Mucosa of stomach (tissue), 1 donor: ENCODE measurements around the gene GPC6.

ENCODE experiments used
- H3K27me3 ChIP-seq: one replicate; pipeline ENCODE4 v1.7.0; 2013; ENCODE audit warnings: mild to moderate bottlenecking, low read length; ENCODE audit not compliant: control insufficient read depth, insufficient read depth
- H3K36me3 ChIP-seq: one replicate; pipeline ENCODE4 v1.7.0; 2013; ENCODE audit warnings: low read length; ENCODE audit not compliant: control insufficient read depth, insufficient read depth
- H3K4me1 ChIP-seq: one replicate; pipeline ENCODE4 v1.7.0; 2013; ENCODE audit warnings: mild to moderate bottlenecking, low read length; ENCODE audit not compliant: control insufficient read depth, insufficient read depth
- H3K4me3 ChIP-seq: one replicate; pipeline ENCODE4 v1.7.0; 2013; ENCODE audit warnings: low read length
- H3K9ac ChIP-seq: one replicate; pipeline ENCODE4 v1.7.0; 2013; ENCODE audit warnings: mild to moderate bottlenecking, low read length, moderate library complexity
- H3K9me3 ChIP-seq: one replicate; pipeline ENCODE4 v1.7.0; 2013; ENCODE audit warnings: mild to moderate bottlenecking, low read length, moderate library complexity; ENCODE audit not compliant: control insufficient read depth
- donor health status: Pancreatic carcinoma.

The GPC6 gene

DNA sequence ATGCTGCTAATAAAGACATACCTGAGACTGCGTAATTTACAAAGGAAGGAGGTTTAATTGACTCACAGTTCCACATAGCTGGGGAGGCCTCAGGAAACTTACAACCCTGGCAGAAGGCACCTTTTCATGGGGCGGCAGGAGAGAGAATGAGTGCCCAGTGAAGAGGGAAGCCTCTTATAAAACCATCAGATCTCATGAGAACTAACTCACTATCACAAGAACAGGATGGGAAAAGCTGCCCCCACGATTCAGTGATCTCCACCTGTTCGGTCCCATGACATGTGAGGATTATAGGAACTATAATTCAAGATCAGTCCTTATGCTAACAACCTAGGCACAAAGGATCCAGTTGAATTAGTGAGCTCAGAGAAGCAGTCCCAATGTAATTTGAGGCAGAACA, 59.4 kb downstream of the GPC6 start:
- Histone ChIP-seq H3K9me3 (no peaks in the 10 kb centered on the region), H3K36me3 (no peaks in the 10 kb centered on the region), H3K4me1 (no peaks in the 10 kb centered on the region), H3K4me3 (no peak overlapping the region), H3K9ac (no peak overlapping the region), H3K27me3 (no peaks in the 10 kb centered on the region)

DNA sequence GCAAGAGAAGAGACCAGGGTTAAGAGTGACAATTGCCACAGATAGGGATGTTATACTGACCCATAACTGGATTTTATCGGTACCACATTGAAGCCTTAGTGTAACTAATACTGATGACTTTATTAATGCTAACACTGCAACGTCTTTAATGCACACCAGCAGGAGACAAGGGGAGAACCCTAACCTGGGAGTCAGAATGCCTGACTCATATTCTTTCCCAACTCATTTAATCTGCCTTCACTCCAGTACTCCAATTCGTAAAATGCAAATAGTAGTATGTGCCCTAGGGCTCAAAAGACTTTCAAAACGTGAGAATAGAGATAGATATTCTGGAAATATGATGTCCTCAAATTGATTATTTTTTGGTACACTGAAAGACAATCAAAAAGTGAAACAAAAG, 62.4 kb downstream of the GPC6 start:
- no peaks in the 10 kb centered on the region for H3K4me1 ChIP-seq
- no peaks in the 10 kb centered on the region for H3K9me3 ChIP-seq
- H3K4me3 ChIP-seq, result no peak overlapping the region
- H3K36me3 ChIP-seq, result no peaks in the 10 kb centered on the region
- H3K9ac ChIP-seq, result no peak overlapping the region
- no peaks in the 10 kb centered on the region for H3K27me3 ChIP-seq

DNA sequence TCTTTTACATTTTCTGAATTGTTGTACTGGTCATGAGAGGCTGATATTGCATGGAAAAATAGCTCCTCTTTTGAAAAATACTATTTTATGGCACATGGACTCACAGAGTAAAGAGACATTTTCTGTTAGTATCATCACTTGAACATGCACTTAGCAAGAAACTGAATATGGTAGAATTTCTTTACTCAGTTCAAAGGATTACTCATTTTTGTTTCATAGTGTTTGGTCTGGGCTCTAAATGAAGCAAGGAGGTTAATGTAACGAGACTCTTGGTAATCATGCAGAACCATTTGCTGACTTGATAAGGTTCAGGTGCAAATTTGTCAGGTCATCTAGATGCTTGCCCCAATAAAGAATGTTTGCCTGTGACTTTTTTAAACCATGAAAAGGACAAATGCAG, 63.2 kb downstream of the GPC6 start:
- Histone ChIP-seq H3K4me3 (no peak overlapping the region), H3K9ac (no peak overlapping the region), H3K36me3 (no peaks in the 10 kb centered on the region), H3K9me3 (no peaks in the 10 kb centered on the region), H3K4me1 (no peaks in the 10 kb centered on the region), H3K27me3 (no peaks in the 10 kb centered on the region)

DNA sequence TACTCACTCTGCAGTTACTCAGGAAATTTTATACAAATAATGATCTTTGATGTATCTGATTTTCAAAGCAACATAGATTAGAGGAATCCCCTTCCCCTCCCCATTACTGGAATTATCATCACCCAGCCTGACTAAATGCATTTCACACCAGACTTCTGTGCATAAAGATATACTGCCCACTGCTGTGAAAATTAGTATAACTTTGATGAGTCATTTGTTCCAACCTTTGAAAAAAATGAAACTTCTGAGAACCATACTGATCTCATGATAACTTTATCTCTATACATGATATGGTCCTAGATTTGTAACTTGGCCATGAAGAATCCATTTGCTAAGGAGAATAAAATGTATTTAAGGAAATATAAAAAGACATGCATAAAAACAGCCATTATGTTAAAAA, 63.9 kb downstream of the GPC6 start:
- Histone ChIP-seq H3K36me3 (no peaks in the 10 kb centered on the region), H3K4me3 (no peak overlapping the region), H3K9ac (no peak overlapping the region), H3K9me3 (no peaks in the 10 kb centered on the region), H3K4me1 (no peaks in the 10 kb centered on the region), H3K27me3 (no peaks in the 10 kb centered on the region)

DNA sequence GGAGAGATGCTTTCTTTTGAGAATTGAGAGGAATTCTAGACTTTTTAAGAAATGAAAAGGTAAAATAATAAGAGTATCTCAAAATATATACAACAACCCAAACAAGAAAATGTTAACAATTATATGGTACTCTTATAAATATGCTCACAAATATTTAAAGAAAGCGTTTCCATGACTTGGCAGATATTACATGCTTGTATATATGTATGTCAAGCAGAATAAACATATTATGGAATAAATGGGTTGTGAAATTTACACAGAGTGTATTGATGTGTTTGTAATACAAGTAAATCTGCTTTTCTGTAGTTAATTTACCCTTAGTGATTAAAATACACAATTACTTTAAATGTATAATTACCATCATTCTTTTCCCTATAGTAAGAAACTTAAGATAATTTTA, 65.8 kb downstream of the GPC6 start:
- no peak overlapping the region for H3K4me3 ChIP-seq
- no peak overlapping the region for H3K9ac ChIP-seq
- no peaks in the 10 kb centered on the region for H3K27me3 ChIP-seq
- H3K4me1 ChIP-seq, result no peaks in the 10 kb centered on the region
- H3K36me3 ChIP-seq, result no peaks in the 10 kb centered on the region
- H3K9me3 ChIP-seq, result no peaks in the 10 kb centered on the region

DNA sequence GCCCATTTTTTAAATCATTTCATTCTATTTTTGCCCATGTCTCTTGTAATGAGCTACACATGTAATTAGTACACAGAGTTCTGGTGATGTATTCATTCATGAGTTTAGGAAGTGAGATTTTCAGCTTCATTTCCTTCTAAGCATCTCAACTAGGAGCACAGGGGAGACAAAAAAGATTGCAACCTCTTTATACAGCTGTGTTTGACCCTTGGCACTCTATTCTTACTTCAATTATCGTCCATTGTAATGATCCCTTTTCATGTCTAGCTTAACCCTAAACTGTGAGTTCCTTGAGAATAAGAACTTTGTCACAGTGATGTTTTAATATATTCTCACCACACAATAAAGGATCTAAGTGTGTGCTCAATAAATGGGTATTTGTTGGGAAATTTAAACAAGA, 67.1 kb downstream of the GPC6 start:
- H3K4me3 ChIP-seq, result no peak overlapping the region
- H3K36me3 ChIP-seq, result no peaks in the 10 kb centered on the region
- H3K9me3 ChIP-seq, result no peaks in the 10 kb centered on the region
- no peak overlapping the region for H3K9ac ChIP-seq
- no peaks in the 10 kb centered on the region for H3K27me3 ChIP-seq
- H3K4me1 ChIP-seq, result no peaks in the 10 kb centered on the region

DNA sequence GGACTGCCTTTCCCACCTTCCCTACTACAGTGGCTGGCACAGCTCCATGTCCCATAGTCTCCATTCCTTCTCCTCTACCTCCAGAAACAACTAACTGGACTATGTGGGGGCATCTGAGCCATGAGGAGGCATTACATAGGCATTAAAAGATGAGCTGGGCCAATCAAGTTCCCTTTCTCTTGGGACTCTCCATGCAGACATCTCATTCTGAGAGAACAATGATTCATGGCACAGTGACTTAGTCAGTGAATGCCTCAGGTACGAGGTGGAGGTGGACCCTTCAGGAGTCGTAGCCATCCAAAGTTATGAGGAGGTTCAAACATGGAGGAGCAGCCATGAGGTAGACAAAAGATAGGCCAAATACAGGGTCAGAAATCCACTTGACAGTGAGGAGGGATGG, 70.0 kb downstream of the GPC6 start:
- no peak overlapping the region for H3K4me3 ChIP-seq
- no peaks in the 10 kb centered on the region for H3K9me3 ChIP-seq
- H3K4me1 ChIP-seq, result no peaks in the 10 kb centered on the region
- H3K36me3 ChIP-seq, result no peaks in the 10 kb centered on the region
- no peak overlapping the region for H3K9ac ChIP-seq
- H3K27me3 ChIP-seq, result no peaks in the 10 kb centered on the region

DNA sequence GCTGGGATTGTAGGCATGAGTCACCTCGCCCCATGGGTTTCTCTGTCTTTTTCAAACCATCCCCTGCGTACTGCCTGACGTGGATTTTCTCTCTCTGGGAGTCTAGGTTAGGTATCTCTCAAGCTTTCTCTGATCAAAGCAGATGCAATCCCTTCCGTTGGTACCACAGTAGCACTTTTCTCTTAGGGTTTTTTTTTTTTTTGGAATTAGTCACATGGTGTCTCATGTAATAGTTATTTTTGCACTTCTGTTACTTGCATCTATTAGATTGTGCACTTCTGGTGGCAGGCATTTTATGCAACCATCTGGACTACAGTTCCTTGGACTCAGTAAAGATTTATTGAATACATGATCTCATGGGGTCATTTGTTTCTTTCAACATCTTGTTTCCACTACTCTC, 72.1 kb downstream of the GPC6 start:
- Histone ChIP-seq H3K9ac (no peak overlapping the region), H3K27me3 (no peaks in the 10 kb centered on the region), H3K4me1 (no peaks in the 10 kb centered on the region), H3K4me3 (no peak overlapping the region), H3K36me3 (no peaks in the 10 kb centered on the region), H3K9me3 (no peaks in the 10 kb centered on the region)

DNA sequence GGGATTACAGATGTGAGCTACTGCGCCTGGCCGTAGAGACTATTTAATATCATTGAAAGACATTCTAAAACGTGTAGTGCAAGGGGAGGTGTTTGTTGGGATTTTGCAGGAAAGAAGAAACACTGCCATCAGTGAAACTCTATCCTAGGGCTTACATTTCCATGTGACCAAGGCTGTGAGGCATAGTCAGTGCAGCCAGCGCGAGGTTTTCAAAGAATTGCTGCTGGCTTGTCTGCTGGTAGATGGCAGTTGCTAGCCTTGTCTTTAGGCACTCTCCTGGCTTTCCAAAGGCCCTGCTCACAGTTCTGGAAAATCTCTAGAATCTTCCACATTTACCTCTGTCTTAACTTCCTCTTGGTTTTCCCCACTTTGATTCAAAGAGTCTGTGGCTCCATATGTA, 77.5 kb downstream of the GPC6 start:
- Histone ChIP-seq H3K9ac (no peak overlapping the region), H3K36me3 (no peaks in the 10 kb centered on the region), H3K4me1 (no peaks in the 10 kb centered on the region), H3K9me3 (no peaks in the 10 kb centered on the region), H3K4me3 (no peak overlapping the region), H3K27me3 (no peaks in the 10 kb centered on the region)

DNA sequence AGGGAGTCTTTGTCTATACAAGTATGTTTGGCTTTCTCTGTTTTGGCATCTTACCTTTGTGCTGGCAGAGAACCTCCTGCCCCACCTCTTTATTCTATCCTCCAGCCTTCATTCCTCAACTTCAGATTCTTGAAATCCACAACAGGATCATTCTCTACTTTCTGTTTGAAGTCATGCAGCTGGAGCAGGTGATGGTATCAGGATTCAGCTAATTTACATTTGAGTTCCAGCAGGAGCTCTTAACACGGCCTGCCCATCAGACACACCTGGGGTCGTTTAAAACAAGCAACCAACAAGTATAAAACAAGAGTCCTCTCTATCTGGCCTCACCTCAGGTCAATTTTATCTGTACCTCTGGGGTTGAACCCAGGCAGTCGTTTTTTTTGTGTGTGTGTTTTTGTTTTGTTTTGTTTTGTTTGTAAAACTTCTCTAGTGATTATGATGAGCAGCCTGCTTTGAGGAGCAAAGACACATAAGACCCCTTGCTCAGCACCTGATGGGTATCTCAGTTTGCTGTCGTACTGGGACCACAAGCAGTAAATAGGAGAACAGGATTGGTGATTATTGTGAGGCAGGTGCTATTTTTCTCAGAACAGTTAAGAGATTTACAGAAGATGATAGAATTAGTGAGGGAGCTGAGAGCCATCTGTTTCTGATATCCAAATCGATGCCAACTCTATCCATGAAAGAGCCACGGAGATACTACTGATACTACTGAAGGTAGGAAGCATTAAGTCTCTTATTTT, 78.4 kb downstream of the GPC6 start:
- Histone ChIP-seq H3K9me3 (no peaks in the 10 kb centered on the region), H3K4me1 (no peaks in the 10 kb centered on the region), H3K4me3 (no peak overlapping the region), H3K9ac (no peak overlapping the region), H3K27me3 (no peaks in the 10 kb centered on the region), H3K36me3 (no peaks in the 10 kb centered on the region)

DNA sequence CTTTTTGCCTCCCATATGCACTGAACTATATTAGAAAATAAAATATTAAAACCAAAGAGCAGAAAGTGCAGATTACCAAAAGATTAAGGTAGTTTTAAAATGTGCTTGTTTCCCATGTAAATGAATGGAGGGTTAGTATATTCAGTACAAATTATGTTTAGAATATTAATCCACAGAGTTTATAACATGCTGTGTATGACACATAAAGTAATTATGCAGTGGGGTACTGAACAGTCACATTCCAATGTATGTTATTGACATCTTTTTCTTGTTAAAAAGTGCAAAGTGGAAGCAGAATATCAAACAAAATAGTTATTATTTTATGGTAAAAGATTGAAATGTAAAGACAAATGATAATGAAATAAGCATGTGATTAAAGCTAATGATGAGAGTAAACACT, 79.3 kb downstream of the GPC6 start:
- Histone ChIP-seq H3K36me3 (no peaks in the 10 kb centered on the region), H3K27me3 (no peaks in the 10 kb centered on the region), H3K9me3 (no peaks in the 10 kb centered on the region)

DNA sequence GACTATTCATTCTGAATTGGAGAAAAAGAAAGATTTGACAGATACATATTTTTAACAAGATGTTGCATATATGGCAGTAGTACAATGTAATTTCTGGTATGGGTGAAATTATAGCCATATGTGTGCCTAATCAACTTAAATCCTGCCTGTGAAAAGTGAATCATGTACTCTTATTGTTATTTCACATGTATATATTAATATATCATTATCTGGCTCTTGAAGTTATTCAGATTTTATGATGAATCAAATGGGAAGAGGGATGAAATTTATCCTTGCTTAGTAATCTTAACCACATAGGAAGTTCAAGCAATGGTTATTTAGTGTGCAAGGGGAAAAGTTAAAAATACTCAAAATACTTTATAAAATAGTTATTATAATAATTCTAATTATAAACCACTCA, 80.5 kb downstream of the GPC6 start:
- Histone ChIP-seq H3K4me1 (no peaks in the 10 kb centered on the region), H3K27me3 (no peaks in the 10 kb centered on the region), H3K9ac (no peak overlapping the region), H3K36me3 (no peaks in the 10 kb centered on the region), H3K9me3 (no peaks in the 10 kb centered on the region), H3K4me3 (no peak overlapping the region)

More for the DNA sequence above, 79.3 kb downstream of the GPC6 start:
- Histone ChIP-seq H3K4me3 (no peak overlapping the region), H3K4me1 (no peaks in the 10 kb centered on the region), H3K9ac (no peak overlapping the region)

DNA sequence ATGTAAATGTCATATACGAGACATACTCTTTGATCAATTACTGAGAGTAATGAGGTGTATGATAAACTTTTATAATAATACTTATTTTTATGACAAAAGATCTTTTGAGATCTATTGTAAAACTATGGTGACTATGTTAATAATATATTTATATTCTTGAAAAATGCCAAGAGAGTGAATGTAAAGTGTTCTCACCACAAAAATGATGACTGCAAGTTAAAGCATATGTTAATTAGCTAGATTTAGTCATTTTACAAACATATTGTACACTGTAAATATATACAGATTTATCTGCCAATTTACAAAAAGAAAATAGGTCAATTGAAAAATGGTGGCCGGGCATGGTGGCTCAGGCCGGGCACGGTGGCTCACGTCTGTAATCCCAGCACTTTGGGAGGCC, 81.0 kb downstream of the GPC6 start:
- Histone ChIP-seq H3K4me1 (no peaks in the 10 kb centered on the region), H3K9ac (no peak overlapping the region), H3K9me3 (no peaks in the 10 kb centered on the region), H3K4me3 (no peak overlapping the region), H3K36me3 (no peaks in the 10 kb centered on the region), H3K27me3 (no peaks in the 10 kb centered on the region)
